ENCODE data around the gene MKLN1. TPM values are rescaled to one million over a fixed set of nuclear protein-coding genes. Genes with fewer than 3 reads are reported as not detected.
A peak's percentile ranks its signal among the peaks of the same experiment; 100 is the strongest.

MKLN1 gene
- total and polyA plus RNA-seq, 2 of the 4 experiments (the other 2 are of a cell fraction): 17.5 to 52.0 TPM

- Histone ChIP-seq H3K56ac (ENCODE audit: extremely low read depth, insufficient read depth, low read length) (no peak overlapping the region), H3K4me1 (ENCODE audit: control insufficient read depth, insufficient read depth, low read length) (peaks cover 14% of the 10 kb centered on the region), H2BK5ac (ENCODE audit: low read depth, low read length, poor library complexity, severe bottlenecking) (no peak overlapping the region), H4K8ac (ENCODE audit: low read depth in 2 of 2, low read length in 2 of 2) (no peak overlapping the region), H3K4me3 (ENCODE audit: insufficient read depth, low read depth, low read length) (no peak overlapping the region), H3K14ac (replicated peaks; ENCODE audit: low read depth, low read length) (no peak overlapping the region), H2BK15ac (ENCODE audit: low read depth, low read length) (0 out of 3 replicates have a peak overlapping the region, but pooled peaks have one; percentile 40), H3K27ac (ENCODE audit: insufficient read depth, low read length) (no peak overlapping the region), H3K79me1 (ENCODE audit: low read depth in 1 of 2, low read length in 2 of 2) (peaks cover 21 to 49% of the 10 kb centered on the region in 2 experiments), H3K18ac (ENCODE audit: low read depth, low read length) (no peak overlapping the region), H4K5ac (ENCODE audit: low read depth, low read length) (no peak overlapping the region), H2AK9ac (replicated peaks; ENCODE audit: low read depth, low read length, poor library complexity) (no peak overlapping the region), H2BK20ac (ENCODE audit: low read depth, low read length) (no peak overlapping the region), H2AFZ (replicated peaks; ENCODE audit: low read length, poor library complexity) (no peak overlapping the region), H3K23ac (ENCODE audit: low read depth, low read length) (no peak overlapping the region), H3K9me3 (ENCODE audit: control insufficient read depth, insufficient read depth, low read length) (no peaks in the 10 kb centered on the region), H3K36me3 (ENCODE audit: control insufficient read depth, insufficient read depth, low read length) (no peaks in the 10 kb centered on the region), H3K4me2 (ENCODE audit: low read depth, low read length) (no peak overlapping the region), H2BK120ac (ENCODE audit: low read depth, low read length) (no peak overlapping the region), H3K9me1 (ENCODE audit: insufficient read depth, low read length) (peaks cover 4% of the 10 kb centered on the region), H2AK5ac (ENCODE audit: low read depth, low read length) (no peak overlapping the region), H3K27me3 (ENCODE audit: control insufficient read depth, insufficient read depth, low read length) (no peaks in the 10 kb centered on the region), H4K20me1 (ENCODE audit: insufficient read depth, low read length) (peaks cover 56% of the 10 kb centered on the region), H3K9ac (ENCODE audit: low read depth, low read length) (no peak overlapping the region), H4K91ac (ENCODE audit: insufficient read depth, low read depth, low read length) (no peak overlapping the region; the same call in 1 of the 2 replicates), H3K4ac (ENCODE audit: low read depth, low read length) (no peak overlapping the region)
- dilution Hi-C loops (cut with HindIII; ENCODE audit: low sequenced_read_pairs, unreplicated experiment): no loop called here
- TF ChIP-seq POLR2A (IDR thresholded peaks at IDR 0.05; ENCODE audit: low read depth, low read length): no peak
- no peak for TF ChIP-seq SMC3 (IDR thresholded peaks at IDR 0.05; ENCODE audit: low read depth, low read length)
- no peak for TF ChIP-seq CTCF (conservative IDR thresholded peaks at IDR 0.05; ENCODE audit: low read depth, low read length)
- TF ChIP-seq NFE2L2 (IDR thresholded peaks at IDR 0.05; ENCODE audit: low read depth, low read length): no peak
- no peak for TF ChIP-seq MXI1 (IDR thresholded peaks at IDR 0.05; ENCODE audit: borderline replicate concordance, low read depth, low read length)
- no peak for TF ChIP-seq ELK1 (IDR thresholded peaks at IDR 0.05; ENCODE audit: borderline replicate concordance, low read depth, low read length)
- TF ChIP-seq USF2 (IDR thresholded peaks at IDR 0.05; ENCODE audit: low read depth, low read length): no peak
- TF ChIP-seq FOS (IDR thresholded peaks at IDR 0.05; ENCODE audit: low read depth, low read length): no peak
- no peak for TF ChIP-seq MAFK (IDR thresholded peaks at IDR 0.05; ENCODE audit: low read depth, low read length)
- ChIA-PET POLR2A (ENCODE audit: unreplicated experiment) (no interaction called here), CTCF (interaction anchor here (0.5 to 1.7 kb wide), 3 partner anchors 13 to 303 kb away, joined by 4 to 8 read pairs (median 4); no protein-coding TSS in a partner anchor)
- in situ Hi-C loops (cut with MboI; ENCODE audit: low sequenced_read_pairs): no loop called here
- no TSS peak for BruUV-seq (replicated peaks)
- DNase-seq (no peak), ATAC-seq (ENCODE audit: low read depth) (no peak)
- WGBS, 2 experiments (ENCODE audit: extremely low coverage in 2 of 2, insufficient read length in 1 of 2): 80% methylated on average over 1 of the region's 2 CpGs; no CpG with 5 or more reads in 1 of the 2 experiments
- intact Hi-C loops (cut with micrococcal nuclease): no loop called here
Observed at GRCh38 chr7:131371411-131371810, 43.7 kb downstream of the MKLN1 start.
